Gastroesophageal sphincter (tissue), 4 donors: Measurements from ENCODE around the gene UBTF. TPM values are rescaled to one million over a fixed set of nuclear protein-coding genes. Genes with fewer than 3 reads are reported as not detected.

Experiments
- ATAC-seq: fragments of 150-250 bp; one replicate; pipeline ENCODE4 v1.9.1; 2016; ENCODE audit warnings: mild to moderate bottlenecking, moderate library complexity
- H3K27ac ChIP-seq, 4 donors: fragments of 200-600 bp; sonication (generic) in 3 of 4; 1 replicate in 3 of 4; 2 replicates in 1 of 4; pipeline ENCODE4 v1.5.1; 2016 to 2019
- H3K27me3 ChIP-seq: fragments of 200-600 bp; sonication (generic); one replicate; pipeline ENCODE4 v1.5.1; 2019
- H3K36me3 ChIP-seq, 2 donors: fragments of 200-600 bp; sonication (generic); one replicate each; pipeline ENCODE4 v1.5.1; 2019; ENCODE audit warnings: control low read depth in 1 of 2
- H3K4me1 ChIP-seq, 3 donors: fragments of 200-600 bp; sonication (generic); 1 replicate in 2 of 3; 2 replicates in 1 of 3; pipeline ENCODE4 v1.5.1; 2016 to 2019; ENCODE audit warnings: control low read depth in 2 of 3
- H3K4me3 ChIP-seq, 2 donors: fragments of 200-600 bp; sonication (generic); one replicate each; pipeline ENCODE4 v1.5.1; 2019; ENCODE audit warnings: mild to moderate bottlenecking in 1 of 2, moderate library complexity in 1 of 2
- H3K9me3 ChIP-seq, 3 donors: fragments of 200-600 bp; sonication (generic); one replicate each; pipeline ENCODE4 v1.5.1; 2017 to 2019; ENCODE audit warnings: control low read depth in 2 of 3
- CTCF ChIP-seq, 4 experiments: fragments of 200-600 bp in 2 of 4; fragments of 450-650 bp in 2 of 4; sonication (generic) in 1 of 4; IDR thresholded peaks; one replicate each; pipeline ENCODE4 v1.5.1; 2017 to 2019; ENCODE audit warnings: antibody characterized with exemption in 4 of 4, mild to moderate bottlenecking in 2 of 4, moderate library complexity in 2 of 4
- EP300 ChIP-seq: sonication (generic); formaldehyde crosslinking; IDR thresholded peaks from one replicate; pipeline ENCODE4 v1.6.1; 2017; ENCODE audit warnings: antibody characterized with exemption, mild to moderate bottlenecking
- POLR2A ChIP-seq, 2 donors: fragments of 450-650 bp; IDR thresholded peaks; one replicate each; pipeline ENCODE4 v1.6.1; 2017; ENCODE audit warnings: antibody characterized with exemption in 2 of 2, mild to moderate bottlenecking in 2 of 2, moderate library complexity in 1 of 2
- POLR2AphosphoS5 ChIP-seq: sonication (generic); formaldehyde crosslinking; IDR thresholded peaks from one replicate; pipeline ENCODE4 v1.6.1; 2017; ENCODE audit warnings: antibody characterized with exemption
- WGBS, 2 donors: methylation state at CpG; one replicate each; pipeline ENCODE4 v1.1.5; 2018; ENCODE audit warnings: low coverage in 1 of 2; 5-methylcytosine and 5-hydroxymethylcytosine counted together
- total RNA-seq, 4 donors: library from RNA; depleted of rRNA; stranded (reverse); fragments of >200 nt; gene quantifications; one replicate each; pipeline ENCODE4 v1.1.0, GENCODE V29; 2016

UBTF gene
- total RNA-seq, 4 donors from 2014 or later: 55.6 to 85.5 (median 60.4) TPM

- Histone ChIP-seq H3K4me3 (no peak overlapping the region), H3K4me1 (peaks cover 0 to 26% (median 10%) of the 10 kb centered on the region in 3 donors), H3K36me3 (peaks cover 0 to 73% of the 10 kb centered on the region in 2 donors), H3K27me3 (no peaks in the 10 kb centered on the region), H3K27ac (peak overlapping the region in 2 of 4 donors; percentile 10 to 38), H3K9me3 (no peaks in the 10 kb centered on the region)
- 77% methylated on average over 3 of the region's 5 CpGs; no CpG with 5 or more reads in 1 of the 2 donors for WGBS, 2 donors
- ATAC-seq: no peak
- TF ChIP-seq EP300 (no peak), POLR2A (IDR thresholded peaks at IDR 0.05) (no peak), POLR2AphosphoS5 (no peak), CTCF (IDR thresholded peaks at IDR 0.05) (no peak)
Measured at GRCh38 chr17:44191369-44191768, 28.1 kb downstream of the UBTF start.

DNA sequence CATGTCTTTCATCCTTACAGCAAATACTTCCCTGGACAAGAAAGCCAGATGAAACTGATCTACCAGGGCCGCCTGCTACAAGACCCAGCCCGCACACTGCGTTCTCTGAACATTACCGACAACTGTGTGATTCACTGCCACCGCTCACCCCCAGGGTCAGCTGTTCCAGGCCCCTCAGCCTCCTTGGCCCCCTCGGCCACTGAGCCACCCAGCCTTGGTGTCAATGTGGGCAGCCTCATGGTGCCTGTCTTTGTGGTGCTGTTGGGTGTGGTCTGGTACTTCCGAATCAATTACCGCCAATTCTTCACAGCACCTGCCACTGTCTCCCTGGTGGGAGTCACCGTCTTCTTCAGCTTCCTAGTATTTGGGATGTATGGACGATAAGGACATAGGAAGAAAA is 29.0 kb downstream of the UBTF start:
- Histone ChIP-seq H3K4me3 (no peak overlapping the region), H3K27me3 (no peaks in the 10 kb centered on the region), H3K36me3 (peaks cover 0 to 64% of the 10 kb centered on the region in 2 donors), H3K27ac (no peak overlapping the region), H3K4me1 (peaks cover under 1 to 34% (median 13%) of the 10 kb centered on the region in 3 donors), H3K9me3 (no peaks in the 10 kb centered on the region)
- TF ChIP-seq POLR2AphosphoS5: no peak
- no peak for TF ChIP-seq EP300
- TF ChIP-seq CTCF (IDR thresholded peaks at IDR 0.05): no peak
- TF ChIP-seq POLR2A (IDR thresholded peaks at IDR 0.05): no peak
- ATAC-seq: no peak
- WGBS, 2 donors: 80% methylated on average over 8 of the region's 10 CpGs; no CpG with 5 or more reads in 1 of the 2 donors

DNA sequence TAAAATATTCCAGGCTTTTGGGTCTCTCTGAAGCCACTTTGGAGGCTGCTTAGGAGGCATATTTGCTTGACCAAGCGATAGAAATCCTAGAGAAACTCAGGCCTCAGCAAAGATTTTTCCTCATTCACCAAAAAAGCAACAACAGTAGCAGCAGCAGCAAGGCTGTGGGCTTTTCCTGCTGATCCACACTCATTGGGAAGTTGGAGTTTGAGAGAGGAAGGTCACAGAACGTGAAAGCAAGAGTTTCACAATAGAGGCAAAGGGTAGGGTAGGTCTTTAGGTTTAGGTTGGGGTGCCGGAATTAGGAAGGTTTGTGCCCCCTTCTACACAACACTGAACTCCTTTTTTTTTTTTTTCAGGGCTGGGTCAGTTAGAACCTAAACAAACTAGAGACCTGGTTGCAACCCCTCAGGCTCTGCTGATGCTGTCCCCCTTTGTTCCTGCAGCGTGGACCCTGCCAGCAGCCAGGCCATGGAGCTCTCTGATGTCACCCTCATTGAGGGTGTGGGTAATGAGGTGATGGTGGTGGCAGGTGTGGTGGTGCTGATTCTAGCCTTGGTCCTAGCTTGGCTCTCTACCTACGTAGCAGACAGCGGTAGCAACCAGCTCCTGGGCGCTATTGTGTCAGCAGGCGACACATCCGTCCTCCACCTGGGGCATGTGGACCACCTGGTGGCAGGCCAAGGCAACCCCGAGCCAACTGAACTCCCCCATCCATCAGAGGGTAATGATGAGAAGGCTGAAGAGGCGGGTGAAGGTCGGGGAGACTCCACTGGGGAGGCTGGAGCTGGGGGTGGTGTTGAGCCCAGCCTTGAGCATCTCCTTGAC is 30.7 kb downstream of the UBTF start:
- Histone ChIP-seq H3K4me3 (no peak overlapping the region), H3K9me3 (no peaks in the 10 kb centered on the region), H3K27me3 (no peaks in the 10 kb centered on the region), H3K4me1 (peaks cover 3 to 51% (median 15%) of the 10 kb centered on the region in 3 donors), H3K36me3 (peaks cover 0 to 47% of the 10 kb centered on the region in 2 donors), H3K27ac (peak overlapping the region in 3 of 4 donors; percentile 97 to 99 (median 97))
- 59 to 75% methylated on average over 2 to 3 of the region's 12 CpGs for WGBS, 2 donors
- TF ChIP-seq POLR2A (IDR thresholded peaks at IDR 0.05) (no peak), EP300 (no peak), CTCF (IDR thresholded peaks at IDR 0.05) (no peak), POLR2AphosphoS5 (no peak)
- ATAC-seq: no peak

DNA sequence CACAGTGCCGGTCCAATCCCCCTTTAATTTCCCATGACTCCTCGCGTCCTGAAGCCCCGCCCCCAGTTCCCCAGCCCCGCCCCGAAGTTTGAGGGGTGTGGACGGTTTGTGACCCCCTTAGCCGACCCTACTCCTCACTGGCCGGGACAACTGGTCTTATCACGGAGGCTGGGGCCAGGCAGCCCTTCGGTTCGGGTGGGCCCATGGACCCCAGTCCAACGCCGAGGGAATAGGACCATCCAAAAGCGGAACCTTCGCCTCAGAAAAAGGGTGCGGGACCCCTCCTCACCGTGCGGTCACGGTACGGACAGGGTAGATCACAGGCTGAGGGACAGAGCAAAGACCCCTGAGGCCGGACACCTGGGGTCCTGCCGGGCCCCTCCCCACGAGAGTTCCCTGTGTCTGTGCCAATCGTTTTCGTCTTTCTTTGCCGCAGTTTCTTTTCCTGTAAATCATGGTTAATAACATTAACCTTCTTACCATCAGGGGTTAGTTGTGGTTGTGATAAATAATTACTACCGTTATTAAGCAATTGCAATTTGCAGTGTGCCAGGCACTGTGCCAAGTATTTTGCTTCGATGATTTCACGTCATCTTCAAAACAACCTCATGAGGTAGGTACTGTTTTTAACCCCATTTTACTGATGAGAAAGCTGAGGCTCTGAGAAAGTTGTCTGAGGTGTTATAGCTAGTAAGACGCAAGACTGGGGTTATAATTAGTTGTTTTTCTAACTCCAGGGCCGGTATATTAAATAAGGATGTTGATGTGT is 32.2 kb downstream of the UBTF start:
- ATAC-seq: peak; percentile 73
- Histone ChIP-seq H3K36me3 (peaks cover 0 to 42% of the 10 kb centered on the region in 2 donors), H3K27ac (peak overlapping the region; percentile 94 to 99 (median 97)), H3K27me3 (no peaks in the 10 kb centered on the region), H3K4me3 (peak overlapping the region; percentile 74 to 89), H3K9me3 (no peaks in the 10 kb centered on the region), H3K4me1 (peaks cover 3 to 51% (median 15%) of the 10 kb centered on the region in 3 donors)
- peak in 1 of 4 experiments; percentile 1 for TF ChIP-seq CTCF (IDR thresholded peaks at IDR 0.05)
- no peak for TF ChIP-seq POLR2A (IDR thresholded peaks at IDR 0.05)
- TF ChIP-seq EP300: no peak
- TF ChIP-seq POLR2AphosphoS5: no peak
- 3 to 7% methylated on average over 9 to 11 of the region's 32 CpGs for WGBS, 2 donors
